RKO (cell line): ENCODE measurements around the gene SHD.
A peak's percentile ranks its signal among the peaks of the same experiment; 100 is the strongest.

Experiments
- DNase-seq: peaks from one replicate; pipeline ENCODE4 v3.0.0-alpha.2; 2016; ENCODE audit warnings: low spot score

The SHD gene

DNA sequence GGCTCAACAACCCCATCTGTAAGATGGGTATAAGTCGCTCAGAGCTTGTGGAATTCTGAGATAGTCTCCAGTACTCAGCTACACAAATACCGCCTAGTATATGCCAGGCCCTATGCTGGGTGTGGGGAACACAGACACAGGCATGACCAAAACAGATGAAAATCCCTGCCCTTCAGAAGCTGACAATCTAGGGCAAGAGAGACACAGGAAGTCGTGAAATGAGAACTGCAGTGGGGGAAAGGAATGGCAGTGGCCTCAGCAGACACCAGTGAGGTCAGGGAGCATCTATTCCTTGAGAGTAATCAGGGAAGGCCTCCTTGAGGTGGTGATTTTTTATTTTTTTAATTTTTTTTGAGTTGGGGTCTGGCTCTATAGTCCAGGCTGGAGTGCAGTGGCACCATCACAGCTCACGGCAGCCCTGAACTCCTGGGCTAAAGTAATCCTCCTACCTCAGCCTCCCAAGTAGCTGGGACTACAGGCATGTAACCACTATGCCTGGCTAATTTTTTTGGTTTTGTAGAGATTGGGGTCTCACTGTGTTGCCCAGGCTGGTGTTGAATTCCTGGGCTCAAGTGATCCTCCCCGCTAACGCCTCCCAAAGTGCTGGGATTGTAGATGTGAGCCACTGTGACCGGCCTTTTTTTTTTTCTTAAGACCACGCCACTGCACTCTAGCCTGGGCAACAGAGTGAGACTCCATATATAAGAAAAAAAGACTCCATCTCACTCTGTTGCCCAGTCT lies 19.9 kb downstream of the SHD start:
- no peak for DNase-seq

DNA sequence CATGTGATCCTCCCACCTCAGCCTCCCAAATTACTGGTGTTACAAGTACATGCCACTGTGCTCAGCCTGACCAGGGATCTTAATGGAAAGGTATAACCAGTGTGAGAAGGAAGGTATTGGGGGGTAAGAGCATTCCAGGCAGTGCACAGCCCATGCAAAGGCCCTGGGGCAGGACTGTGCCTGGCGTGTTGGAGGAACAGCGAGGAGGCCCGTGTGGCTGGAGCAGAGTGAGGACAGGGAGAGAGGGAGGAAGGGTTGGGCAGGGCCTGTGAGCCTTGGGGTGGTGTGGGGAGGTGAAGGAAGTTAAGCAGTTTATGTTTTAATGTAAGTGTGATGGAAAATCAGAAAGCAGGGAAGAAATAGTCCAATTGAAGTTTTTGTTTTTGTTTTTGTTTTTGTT lies 21.5 kb downstream of the SHD start:
- no peak for DNase-seq

DNA sequence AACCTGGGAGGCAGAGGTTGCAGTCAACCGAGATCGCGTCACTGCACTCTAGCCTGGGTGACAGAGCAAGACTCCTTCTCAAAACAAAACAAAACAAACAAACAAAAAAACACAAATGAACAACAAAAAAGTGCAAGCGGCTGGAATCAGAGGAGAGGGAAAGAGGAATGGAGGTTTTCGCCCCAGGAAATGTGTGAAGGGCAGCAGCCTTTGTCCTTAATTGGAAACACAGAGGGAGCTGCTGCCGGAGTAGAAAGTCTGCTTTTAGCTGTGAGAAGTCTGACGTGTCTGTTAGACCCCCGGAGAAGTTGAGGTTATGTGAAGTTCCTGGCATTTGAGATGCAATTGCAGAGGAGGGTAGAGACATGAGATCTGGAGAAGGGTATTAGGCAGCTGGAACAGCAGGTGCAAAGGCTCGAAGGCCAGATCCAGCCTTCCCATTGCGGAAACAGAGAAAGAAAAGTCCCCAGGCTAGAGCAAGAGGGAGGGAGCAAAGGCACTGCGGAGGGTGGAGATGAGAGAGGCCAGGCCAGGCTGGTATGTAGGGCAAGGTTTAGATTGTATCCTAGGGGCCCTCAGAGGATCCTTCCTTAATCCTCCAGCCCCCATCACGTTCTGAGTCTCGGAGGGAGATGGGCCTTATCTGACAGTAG lies 22.6 kb downstream of the SHD start:
- DNase-seq: no peak

DNA sequence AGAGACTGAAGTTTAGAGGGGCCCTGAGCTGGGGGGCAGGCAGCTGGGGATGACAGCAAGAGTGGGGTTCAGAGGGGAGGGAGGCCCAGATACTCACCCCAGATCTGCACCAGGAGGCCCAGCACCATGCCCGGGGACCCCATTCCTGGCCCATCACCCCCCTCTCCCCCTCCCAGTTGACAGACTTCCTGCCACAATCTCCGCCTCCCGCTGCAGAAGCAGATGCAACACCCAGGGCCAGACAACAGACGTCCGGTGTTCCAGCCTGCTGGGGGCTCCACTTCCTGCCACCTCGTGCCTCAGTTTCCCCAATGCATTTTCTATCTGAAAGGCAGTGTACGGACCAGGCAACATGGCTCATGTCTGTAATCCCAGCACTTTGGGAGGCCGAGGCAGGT lies 23.2 kb downstream of the SHD start, which contains the start of gene TMIGD2:
Gene TMIGD2 (minus strand): TSS at position 147 of the 398 bp plus-strand sequence. CDS start 4 bp downstream, at position 143.
- no peak for DNase-seq

DNA sequence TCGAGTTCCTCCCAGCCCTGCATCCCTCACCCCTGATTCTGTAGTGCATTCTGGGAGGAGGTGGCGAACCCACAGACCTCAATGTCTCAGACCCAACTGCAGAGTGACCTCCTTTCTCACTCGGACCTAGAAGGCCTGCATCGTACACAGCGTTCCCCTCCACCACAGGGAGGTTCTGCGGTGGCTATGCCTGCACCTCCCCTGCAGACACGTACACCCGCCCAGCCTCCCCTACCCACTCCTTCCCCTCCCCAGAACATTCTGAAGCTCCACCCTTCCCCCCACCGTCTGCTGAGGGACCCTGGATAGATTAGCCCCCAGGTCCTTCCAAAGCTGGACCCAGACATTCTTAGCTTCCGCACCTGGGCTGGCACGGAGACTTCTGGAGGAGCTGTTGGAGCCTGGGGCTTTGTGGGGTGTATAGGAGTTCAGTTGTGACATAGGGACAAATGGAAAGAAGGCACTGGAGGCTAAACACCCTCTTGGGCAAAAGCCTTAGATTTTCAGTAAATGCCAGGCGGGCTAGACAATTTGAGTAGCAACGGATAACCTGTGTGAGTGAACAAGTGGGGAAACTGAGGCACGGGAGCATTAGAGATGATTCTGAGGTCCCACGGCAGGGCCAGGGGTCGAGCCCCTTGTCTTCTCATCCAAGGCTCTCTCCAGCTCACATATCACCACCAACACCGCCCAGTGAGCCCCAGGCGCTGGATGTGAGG lies 24.9 kb downstream of the SHD start:
- no peak for DNase-seq

DNA sequence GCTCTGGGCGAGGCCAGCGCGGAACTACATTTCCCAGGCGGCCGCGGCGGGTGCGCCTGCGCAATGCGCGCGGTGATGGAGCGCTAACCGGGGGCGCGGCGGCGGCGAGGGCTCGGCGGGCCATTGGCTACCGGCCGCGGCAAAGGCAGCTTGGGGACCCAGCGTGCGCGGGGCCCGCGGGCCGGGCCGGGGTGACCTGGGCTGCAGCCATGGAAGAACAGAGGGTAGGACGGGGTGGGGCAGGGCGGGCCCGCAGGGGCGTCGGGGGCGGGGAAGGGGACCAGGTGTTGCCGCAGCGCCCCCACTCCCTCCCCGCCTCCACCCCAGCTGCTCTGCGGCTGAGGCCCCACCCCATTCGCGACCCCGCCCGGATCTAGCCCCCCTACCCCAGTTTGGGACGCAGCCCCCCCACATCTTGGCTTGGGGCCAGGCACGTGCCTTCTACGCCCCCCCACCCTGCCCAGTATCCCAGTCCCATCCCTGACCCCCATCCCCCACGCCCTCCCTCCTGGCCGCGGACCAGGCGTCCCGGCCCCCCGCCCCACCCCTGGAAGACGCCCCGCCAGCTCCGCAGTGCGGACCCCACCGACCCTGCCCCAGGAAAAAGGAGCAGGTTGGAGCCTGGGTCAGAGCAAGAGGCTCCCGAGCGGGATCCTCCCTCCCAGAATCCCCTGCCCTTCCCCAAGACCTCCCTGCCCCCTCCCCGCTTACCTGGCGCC lies 25.6 kb downstream of the SHD start, which contains the start of gene FSD1:
Gene FSD1 (plus strand): TSS at position 61 of the 719 bp plus-strand sequence. CDS start 149 bp downstream, at position 210.
- no peak for DNase-seq

DNA sequence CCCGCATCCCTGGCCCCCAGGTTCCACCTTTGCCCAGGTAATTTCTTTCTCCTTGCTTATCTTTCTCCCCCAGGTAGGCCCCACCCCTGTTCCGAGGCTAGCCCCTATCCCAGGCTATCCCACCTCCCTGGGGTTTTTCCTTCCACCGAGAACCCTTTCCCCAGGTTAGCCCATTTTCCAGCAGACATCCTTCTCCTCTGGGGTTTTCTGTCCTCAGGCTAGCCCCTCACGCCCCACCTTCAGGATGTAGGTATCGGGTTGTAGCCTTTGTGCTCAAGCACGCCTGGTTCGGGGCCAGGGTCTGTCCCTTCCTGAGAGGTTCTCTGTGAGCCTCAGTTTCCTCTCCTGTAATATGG lies 26.2 kb downstream of the SHD start:
- DNase-seq: no peak

DNA sequence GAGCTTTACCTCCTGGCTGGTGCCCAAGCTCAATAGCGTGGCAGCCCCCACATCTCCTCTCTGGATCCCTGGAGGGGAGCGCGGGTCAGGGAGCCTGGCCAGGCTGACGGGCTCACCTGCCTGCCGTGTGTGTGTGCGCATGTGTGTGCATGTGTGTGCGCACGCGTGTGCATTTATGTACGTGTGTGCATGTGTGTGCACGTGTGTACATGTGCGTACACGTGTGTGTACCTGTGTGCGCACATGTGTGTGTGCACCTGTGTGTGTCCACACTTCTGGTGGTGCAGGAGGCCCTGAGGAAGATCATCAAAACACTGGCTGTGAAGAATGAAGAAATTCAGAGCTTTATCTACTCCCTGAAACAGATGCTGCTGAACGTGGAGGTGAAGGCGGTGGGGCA lies 26.6 kb downstream of the SHD start:
- no peak for DNase-seq

DNA sequence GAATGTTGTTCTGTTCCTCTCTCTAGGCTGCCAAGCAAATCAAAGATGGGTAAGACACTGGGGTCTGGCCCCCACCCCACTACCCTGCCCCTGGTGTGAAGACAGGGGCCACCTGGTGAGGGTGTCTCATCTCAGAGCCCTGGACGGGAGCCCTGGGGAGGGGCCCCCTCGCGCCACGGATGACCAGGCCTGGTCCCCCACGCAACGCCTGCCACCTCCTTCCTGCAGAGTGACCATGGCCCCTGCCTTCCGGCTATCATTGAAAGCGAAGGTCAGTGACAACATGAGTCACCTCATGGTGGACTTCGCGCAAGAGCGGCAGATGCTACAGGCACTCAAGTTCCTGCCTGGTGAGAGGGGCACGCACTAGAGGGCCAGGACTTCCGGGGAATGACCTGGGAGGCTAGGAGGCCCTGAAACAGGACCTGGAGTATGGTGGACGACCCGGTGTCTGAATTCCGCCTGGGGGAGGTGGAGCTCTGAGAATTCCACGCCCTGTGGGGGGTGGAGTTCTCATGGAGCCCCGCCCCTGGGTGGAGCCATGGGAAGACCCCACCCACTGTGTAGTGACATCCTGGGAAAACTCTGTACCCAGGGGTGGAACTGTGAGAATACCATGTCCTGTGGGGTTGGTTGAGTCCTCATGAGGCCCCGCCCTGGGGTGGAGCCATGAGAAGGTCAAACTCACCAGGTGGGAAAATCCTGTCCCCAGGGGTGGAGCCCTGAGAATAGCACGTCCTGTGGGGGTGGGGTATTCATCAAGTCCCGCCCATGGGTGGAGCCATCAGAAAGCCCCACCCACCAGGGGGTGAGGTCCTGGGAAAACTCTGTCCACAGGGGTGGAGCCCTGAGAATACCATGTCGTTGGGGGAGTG lies 31.4 kb downstream of the SHD start:
- DNase-seq: peak; percentile 21

DNA sequence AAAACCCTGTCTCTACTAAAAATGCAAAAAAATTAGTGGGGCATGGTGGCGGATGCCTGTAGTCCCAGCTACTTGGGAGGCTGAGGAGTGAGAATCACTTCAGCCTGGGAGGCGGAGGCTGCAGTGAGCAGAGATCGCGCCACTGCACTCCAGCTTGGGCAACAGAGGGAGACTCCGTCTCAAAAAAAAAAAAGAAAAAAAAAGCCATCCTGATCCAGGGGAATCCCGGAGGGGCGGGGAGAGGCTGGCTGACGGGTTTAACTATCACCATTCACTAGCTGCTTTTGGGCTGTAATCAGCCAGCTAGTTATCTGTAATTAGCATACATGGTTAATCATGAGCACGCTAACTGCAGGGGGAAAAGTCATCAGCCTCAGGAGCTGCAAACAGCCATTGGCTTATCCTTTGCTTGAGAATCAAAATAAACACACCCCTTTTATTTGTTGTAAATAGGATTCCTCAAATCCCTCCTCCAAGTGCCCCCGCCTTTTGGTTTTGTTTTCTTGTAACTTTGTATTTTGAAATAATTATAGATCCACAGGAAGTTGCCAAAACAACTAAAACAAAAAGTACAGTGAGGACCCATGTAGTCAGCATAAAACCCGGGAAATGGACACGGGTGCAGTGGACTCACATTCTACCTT lies 34.9 kb downstream of the SHD start:
- no peak for DNase-seq

DNA sequence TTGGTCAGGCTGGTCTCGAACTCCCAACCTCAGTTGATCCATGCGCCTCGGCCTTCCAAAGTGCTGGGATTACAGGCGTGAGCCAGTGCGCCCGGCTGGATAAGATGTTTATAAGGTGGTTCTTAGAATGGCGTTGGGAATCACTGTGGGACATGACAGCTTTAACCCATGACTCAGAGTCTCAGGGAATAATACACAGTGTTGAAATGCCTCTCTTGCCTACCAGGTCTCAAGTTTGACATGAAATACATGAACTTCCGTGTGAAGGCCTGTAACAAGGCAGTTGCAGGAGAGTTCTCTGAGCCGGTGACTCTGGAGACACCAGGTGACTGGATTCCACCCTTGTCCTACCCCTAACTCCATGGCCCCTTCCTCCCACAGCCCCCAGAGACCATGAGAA lies 37.9 kb downstream of the SHD start:
- DNase-seq: no peak

DNA sequence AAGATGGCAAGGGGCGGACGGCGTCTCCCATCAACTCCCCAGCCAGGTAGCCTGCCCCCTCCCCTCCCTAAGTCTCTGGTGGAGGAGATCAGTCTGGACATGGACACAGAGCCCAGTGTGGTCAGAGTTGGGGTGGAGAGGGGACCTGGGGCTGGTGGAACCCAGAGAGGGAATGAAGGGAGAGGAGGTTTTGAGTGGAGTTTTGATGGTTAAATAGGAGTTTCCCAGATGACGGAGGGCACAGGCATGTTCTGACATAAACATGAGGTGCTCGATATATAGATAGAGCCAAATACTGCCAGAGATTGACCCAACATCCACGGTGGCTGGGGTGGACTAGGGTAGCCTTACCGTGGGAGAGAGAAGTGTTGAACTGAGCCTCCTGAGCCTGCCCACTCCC lies 39.4 kb downstream of the SHD start:
- DNase-seq: no peak

DNA sequence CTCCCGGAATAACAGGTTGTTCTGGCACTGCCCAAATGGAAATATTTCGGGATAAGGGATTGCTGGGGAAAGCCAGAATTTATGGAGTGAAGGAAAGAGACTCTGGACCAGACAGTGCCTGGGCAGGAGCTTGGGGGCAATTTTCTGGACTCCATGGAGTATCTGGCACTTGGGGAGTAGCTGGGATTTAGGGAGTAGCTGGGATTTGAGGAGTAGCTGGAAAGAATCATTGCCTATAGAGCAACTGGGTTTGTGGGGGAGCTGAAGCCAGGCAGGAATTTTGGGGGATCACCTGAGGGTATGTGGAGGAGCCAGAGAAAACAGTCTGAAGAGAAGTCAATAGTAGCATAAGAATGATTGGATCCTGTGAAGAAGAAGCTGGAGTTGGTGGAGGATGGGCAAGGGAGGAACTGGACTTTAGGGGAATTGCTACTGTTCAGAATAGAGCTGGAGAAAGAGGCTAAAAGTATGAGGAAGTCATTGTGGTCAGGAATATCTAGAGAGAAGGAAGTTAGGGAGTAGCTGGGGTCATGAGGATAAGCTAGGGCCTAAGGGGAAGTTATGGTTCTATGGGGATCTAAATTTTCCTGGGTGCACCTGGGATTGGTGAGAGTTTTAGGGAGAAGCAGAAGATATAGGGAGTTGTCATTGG lies 40.1 kb downstream of the SHD start:
- DNase-seq: no peak

DNA sequence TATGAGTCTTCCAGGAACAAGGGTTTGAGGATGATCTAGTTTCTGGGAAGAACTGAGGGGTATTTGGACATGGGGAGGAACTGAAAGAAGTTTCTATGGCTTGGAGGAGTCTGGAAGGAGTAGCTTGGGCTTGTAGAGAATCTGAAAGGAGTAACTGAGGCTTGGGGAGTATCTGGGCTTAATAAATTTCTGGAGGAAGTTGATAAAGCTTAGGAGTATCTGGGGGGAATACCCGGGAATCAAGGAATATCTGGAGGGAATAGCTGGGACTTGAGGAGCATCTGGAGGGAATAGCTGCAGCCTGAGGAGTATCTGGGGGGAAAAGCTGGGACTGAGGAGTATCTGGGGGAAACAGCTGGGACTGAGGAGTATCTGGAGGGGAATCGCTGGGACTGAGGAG lies 41.4 kb downstream of the SHD start:
- DNase-seq: no peak

DNA sequence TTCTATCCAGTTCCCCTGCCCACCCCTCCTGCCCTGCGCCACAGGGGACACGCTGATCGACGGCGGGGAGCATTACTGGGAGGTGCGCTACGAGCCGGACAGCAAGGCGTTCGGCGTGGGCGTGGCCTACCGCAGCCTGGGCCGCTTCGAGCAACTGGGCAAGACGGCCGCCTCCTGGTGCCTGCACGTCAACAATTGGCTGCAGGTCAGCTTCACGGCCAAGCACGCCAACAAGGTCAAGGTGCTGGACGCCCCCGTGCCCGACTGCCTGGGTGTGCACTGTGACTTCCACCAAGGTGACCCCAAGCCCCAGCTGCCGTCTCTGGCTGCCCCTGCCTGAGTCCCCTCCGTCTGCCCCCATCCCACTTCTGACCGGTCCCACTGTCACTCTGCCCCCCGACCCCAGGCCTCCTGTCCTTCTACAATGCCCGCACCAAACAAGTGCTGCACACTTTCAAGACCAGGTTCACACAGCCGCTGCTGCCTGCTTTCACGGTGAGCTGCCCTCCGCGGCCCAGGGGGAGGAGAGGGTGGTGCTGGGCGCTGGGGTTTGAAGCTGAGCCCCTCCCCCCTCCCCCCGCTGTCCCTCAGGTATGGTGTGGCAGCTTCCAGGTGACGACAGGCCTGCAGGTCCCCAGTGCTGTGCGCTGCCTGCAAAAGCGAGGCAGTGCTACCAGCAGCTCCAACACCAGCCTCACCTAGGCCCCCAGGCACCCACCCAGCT lies 44.0 kb downstream of the SHD start:
- DNase-seq: no peak

DNA sequence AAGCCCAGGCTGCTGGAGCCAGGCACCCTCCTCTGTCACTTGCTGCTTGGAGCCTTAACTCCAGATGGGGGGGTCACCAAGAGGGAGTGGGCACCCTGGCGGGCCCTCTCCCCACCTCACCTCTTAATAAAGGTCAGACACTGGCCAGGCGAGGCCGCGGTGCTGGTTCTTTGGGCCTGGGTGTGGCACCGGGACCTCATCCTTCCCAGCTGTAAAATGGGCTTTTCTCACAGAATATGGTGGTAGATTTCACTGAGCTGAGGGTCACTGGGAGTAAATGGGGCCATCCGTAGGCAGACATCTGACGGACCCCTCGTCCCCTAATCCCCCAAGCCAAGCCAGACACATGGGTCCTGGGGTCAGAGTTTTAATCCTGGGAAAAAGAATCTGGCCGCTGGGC lies 44.6 kb downstream of the SHD start:
- DNase-seq: no peak

DNA sequence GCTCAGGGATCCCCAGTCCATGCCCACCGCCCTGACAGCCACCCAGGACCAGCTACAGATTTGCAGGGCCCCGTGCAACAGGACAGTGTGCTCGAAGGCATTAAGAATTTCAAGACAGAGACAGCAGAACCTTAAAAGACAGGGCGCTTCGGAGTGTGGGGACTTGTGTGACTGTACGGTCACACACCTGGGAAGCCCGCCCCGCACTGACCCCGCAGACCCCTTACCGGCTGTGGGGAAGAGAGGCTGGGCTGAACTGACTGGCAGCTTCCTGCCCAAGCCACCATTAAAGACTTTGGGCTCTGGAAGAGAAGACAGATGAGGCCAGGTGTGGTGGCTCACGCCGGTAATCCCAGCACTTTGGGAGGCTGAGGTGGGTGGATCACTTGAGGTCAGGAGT lies 45.2 kb downstream of the SHD start:
- no peak for DNase-seq

DNA sequence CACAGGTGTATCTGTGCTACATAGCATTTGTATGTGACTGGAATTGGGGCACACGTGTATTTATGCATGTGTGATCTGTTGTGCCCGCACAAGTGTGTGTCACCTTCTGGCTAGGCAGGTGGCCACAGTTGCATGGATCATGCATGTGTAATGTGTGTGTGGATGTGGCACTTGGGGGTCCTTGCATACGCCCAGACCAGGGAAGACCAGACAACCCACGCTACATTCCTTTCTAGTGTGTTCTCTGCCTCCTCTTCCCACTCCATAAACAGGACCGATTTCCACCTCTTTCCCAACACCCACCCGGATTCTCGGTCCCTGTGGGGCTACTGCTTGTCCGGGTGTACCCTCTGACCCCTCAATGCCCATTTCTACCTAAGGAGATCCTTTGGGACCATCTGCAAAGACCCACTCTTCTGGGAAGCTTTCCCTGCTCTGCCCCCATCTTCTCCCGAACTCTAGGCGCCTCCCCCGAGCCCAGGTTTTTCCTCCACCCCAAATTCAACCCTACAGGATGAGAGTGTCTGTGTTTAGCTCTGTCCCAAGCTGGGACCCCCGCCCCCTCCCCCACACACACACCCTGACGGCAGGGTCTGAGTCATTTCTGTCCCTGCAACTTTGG lies 47.3 kb downstream of the SHD start:
- DNase-seq: no peak

DNA sequence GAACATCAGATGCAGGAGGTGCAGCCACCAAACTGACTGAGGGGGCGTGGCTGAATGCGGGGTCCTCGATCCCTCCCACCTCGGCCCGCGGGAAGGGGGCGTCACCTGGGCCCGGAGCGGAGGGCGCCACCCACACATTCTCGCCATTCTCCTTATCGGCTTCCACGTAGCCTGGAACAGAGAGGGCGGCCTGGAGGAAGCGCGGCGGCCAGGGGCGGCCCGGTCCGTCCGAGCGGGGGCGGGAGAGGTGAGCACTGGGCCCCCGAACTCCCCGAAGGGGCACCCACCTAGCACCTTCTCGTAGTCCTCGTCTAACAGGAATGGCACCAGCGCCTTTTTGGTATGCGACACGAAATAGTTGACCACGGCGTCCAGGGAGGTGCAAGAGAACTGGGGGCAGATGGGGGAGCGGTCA lies 47.8 kb downstream of the SHD start:
- no peak for DNase-seq
